Measurements from ENCODE around the gene TXNRD3. TPM values are rescaled to one million over a fixed set of nuclear protein-coding genes. Genes with fewer than 3 reads are reported as not detected.

TXNRD3 gene
- 8.6 TPM for polyA plus RNA-seq (ENCODE audit: insufficient read length)

DNA sequence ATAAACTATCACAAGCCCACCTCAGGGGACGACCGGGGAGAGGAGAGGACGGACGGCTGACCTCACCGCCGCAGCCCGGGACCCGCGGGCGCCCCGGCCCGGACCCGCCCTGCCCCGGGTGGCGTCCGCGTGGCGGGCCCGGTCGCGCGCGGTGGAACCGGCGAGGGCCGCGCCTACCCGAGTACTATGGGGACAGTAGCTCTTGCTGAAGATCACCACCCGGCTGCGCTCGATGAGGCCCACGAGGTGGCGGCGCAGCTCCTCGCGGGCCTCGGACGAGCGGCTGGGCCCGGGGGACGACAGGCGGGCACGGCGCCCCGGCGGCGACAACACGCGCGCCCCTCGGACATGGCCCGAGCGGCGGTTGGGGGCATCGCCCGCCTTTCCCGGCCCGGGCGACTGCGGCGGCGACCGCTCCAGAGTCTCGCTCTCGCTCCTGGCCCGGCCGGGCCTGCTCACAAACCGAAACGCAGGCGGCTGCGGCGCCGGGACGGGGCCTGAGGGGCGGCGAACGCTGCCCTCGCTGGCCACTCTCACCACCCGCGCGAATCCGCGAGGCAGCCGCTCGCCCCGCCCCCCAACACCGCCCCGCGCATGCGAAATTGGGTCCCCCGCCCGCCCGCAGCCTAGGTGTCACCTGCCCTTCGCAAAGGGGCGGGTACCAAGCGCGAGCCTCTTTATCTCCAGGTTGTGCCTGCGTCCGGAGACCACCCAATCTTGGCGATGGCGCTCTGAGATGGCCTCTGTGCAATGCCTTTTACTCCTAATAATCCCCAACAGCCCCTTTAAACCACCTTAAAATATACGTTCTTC, at the start of gene TXNRD3:
Gene TXNRD3 (minus strand): TSS at position 554 of the 813 bp plus-strand sequence.
- peak; percentile 71 for DNase-seq

DNA sequence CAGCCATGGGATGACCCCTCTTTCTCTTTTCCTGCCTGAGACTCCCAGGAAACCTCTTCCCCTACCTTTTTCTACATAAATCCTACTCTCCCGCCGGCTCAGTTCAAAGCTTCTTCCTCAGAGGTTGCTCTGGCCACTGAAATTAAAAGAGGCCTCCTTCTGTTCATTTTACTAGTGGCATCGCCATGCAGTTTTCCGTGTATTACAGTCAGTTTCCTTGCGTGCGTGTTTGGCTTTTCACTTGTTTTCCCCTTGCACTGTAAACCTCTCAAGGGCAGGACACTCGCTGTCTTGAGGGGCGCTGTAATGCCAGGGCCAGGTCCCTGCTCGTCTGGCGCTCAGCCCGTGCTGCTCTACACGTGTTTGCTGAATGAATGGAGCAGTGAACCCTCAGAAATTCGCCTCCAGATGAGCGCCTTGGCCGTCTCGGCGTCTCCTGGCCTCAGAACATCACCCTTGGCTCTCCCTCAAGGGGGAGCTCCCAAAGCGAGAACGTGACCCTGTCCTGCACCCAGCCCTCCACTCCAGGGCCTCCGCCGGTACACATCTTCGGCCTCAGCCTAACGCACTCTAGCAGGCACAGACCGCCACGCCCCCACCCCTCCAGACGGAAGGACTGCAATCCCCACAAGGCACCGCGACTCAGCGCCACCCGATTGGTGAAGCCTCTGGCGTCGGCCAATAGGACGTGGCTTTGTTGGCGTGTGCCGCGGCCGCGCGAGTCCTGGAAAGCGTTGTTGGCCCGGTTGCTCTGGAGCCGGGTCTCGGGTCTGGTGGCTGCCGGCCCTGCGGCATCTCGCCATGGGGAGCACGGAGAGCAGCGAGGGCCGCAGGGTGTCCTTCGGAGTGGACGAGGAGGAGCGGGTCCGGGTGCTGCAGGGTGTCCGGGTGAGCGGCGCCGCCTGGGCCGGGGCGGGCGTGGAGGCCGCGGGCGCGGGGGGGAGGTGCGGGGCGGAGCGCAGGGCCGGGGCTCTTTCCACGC, 48.9 kb upstream of the TXNRD3 start, which contains the start of gene CHCHD6:
Gene CHCHD6 (plus strand): TSS at position 729 of the 982 bp plus-strand sequence. CDS start 73 bp downstream, at position 802.
- DNase-seq: peak; percentile 94

DNA sequence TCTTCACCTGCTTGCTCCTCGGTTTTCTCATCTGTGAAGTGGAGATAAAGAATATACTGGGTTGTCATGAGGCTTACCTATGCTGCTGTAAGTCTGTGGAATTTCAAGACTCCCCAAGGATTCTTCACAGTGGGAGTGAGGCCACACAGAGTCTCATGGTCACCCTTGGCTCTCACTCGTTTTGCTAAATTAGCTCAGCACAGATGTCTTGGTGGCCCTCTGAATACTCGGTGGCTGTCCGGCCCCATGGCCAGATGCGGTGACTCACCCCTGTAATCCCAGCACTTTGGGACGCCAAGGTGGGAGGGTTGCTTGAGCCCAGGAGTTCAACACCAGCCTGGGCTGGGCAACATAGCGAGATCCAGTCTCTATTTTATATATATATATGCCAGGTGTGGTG, 44.1 kb upstream of the TXNRD3 start:
- DNase-seq: no peak

DNA sequence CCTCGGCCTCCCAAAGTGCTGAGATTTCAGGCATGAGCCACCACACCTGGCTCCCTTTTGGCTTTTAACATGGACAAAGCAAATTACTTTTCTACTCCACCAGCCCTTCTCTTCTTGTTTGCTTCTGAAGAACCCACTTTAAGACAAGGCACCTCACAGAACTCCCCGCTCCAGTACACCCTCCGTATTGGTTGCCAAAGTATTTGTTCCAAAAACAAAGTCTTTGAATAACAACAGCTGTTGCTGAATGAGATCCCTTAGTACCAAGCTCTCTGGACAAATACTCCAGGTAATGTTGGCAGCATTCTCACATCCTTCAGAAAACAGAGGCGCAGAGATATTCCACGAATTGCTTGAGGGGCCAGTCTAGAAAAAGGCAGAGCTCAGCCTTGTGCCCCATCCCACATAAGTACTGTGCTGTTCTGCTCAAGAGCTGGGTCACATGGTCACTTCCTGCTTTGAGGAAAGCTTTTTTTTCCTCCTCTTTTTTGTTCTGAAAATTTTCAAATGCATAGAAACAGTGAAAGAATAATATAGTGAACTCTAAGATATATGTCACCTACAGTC, 41.9 kb upstream of the TXNRD3 start:
- no peak for DNase-seq

DNA sequence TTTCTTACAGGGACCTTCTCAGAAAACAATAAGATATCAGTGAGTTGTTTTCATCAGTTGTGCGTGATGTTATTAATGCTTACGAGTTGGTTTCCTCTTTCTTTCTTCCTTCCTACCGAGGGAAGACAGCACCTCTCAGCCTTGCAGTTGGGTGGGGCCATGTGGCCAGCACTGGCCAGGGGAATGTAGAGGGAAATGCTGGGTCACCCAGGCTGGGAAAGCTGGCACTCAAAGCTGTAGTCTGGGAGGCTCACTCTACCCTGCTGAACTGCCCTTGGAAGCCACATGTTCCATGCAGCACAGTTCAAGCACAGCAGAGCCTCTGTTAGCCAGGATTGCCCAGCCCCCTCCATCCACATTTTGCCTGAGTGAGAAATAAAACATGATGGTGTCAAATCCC, 39.0 kb upstream of the TXNRD3 start:
- no peak for DNase-seq

DNA sequence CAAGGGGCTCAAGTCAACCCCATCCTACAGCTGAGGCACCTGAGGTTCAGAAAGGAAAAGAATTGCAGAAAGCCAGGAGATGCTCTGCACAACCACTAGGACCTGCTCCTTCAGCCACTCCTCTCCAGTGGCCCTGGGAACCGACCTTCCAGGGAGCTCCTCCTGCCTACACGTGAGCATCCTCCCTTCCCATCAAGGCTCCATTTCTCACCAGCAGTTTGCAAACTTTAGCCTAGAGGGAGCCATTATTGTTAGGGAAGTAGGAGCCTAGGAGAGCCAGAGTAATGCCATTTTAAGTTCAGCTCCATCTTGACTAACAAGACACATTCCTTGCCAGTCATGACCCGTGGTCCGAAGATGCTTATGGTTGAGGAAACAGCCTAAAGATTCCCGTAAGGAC, 37.9 kb upstream of the TXNRD3 start:
- no peak for DNase-seq

DNA sequence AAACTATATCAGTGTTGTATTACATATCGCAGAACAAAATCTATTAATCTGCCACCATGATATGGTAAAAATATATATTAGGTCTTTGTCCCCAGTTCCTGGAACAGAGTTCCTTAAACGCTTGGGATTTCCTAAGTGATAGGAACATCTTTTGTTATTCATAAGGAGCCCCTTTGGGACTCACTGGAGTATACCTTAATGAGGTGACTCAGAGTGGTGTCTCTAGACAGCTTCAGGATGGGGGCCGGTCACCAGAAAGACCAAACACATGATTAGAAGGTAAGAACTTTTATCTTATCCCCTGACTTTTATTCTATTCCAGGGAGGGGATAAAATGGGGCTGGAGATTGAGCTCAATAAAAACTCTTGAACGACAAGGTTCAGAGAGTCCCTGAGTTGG, 36.8 kb upstream of the TXNRD3 start:
- DNase-seq: no peak

DNA sequence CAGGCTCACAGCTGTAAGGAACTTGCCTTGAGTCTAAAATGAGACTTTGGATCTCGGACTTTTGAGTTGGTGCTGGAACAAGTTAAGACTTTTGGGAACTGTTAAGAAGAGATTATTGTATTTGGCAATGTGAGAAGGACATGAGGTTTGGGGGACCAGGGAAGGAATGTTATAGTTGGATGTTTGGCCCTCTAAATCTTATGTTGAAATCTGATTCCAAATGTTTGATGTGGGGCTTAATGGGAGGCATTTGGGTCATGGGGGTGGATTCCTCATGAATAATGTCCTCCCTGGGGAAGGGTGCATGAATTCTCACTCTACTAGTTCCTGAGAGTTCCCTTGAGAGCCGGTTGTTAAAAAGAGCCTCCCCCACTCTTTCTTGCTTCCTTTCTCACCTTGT, 30.6 kb upstream of the TXNRD3 start:
- DNase-seq: no peak

DNA sequence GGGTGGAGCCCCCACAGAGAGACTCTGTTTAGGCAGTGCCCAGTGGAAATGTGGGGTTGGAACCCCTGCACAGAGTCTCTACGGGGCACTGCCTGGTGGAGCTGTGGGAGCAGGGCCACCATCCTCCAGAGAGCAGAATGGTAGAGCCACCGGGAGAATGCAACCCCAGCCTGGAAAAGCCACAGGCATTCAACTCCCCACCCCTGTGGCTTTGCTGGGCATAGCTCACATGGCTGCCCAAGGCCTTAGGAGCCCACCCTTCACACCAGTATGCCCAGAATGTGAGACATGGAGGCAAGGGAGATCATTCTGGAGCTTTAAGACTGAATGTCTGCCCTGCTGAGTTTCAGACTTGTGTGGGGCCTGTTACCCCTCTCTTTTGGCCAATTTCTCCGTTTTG, 30.1 kb upstream of the TXNRD3 start:
- no peak for DNase-seq

DNA sequence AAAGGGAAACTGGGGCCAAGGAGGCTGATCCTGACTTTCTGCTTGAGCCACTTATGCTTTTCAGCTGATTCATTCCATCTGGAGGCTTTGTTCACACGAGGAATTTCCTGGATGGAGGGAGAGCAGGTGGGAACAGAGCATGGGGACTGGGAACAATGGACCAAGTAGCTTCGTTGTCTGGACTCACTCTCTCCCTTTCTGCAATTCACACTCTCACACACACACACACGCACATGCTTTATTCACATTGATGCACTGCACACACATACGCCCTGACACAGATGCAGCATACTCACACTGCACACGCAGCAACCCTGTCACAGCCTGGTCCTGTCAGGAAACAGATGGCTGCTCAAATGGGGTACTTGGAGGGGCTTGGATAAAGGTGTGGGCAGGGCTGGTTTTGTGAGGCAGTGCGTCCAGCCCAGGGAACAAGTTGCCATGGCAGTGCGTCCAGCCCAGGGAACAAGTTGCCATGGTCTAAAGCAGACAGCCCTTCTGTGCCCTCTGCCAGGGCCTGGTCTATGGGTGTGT, 29.4 kb upstream of the TXNRD3 start:
- peak; percentile 50 for DNase-seq

DNA sequence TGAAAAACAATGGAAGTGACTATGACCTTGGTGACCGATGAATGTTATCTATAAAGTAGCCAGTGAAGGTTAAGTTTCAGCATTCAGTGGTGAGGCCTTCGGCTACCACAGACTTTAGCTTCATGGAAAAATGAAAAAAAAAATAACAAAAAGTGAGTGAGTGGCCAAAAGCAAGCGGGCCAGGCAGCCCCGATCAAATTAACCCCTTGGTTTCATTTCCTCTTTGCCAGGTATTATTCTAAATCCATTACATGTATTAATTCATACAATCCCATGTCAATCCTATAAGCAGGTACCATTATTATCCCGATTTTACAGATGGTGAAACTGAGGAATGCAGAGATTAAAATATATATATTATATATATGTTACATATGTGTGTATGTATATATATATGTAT, 28.1 kb upstream of the TXNRD3 start:
- DNase-seq: no peak

DNA sequence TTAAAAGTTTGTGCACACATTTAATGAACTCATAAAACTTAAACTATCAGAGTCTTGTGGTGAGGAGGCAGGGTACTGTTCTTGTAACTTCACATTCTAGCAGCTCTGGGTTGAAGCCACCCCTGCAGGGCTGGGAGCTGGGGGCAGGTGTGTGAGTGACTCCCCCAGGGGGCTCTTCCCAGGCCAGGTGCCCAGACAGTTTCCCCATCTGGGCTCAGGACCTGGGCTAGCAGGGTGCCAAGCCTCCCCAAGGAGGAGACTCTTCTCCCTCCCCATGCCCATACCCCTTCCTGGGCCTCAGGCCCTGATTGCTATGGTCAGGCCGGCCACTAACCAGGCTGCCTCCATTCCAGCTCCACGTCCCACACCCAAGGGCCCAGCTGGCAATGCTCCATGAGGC, 27.1 kb upstream of the TXNRD3 start:
- no peak for DNase-seq

DNA sequence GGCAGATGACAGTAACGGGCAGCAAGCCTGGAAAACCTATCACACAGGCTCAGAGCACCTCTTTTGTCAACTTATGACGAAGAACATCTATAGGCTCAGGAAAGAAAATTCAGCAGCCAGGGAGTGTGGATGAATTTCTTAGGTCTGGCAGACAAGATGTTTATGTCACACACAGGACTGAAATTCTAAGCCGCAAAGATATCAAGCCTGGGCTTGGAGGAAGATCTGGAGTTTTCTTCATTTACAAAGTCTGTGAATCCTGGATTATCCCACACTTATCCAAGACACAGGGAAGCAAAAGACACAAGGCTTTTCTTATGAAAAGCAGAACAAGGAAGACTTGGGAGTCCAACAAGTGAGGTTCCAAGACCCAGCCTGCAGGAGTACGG, 25.7 kb upstream of the TXNRD3 start:
- no peak for DNase-seq

DNA sequence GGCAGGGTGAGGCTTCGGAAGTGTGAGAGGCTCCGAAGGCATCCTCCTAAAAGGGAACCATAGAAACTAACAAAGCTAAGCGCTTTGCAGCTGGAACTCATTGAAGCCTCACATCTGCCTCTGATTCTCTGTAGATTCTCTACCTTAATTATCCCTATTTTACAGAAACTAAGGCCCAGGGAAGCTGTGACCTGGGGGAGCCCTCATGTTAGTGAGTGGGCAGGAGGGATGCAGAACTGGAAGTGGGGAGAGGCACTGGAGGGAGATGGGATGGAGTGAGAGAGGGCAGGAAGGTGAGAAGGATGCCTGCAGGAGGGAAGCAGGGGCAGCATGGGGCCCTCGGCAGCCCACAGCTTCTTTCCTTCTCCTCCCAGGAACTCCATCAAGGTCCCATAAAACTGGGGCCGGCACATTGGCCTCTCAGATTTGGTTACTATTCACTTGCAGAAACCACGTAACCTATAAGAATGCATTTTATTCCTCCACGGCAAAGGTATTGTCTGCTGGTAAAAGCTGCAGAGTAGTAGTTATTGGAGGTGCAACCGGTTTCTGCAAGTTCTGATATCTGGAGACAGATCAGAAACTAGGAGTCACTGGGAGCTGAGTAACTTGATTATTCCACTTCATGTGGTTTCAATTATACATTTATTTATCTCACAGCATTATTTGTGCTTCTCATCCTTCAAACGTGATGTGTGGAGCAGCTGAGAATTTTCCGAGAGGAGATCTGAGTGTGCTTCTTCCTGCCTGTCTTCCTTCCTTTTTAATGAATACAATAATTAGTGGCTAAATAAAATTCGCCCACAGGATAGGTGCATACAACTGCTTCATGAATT, 25.1 kb upstream of the TXNRD3 start:
- DNase-seq: no peak

DNA sequence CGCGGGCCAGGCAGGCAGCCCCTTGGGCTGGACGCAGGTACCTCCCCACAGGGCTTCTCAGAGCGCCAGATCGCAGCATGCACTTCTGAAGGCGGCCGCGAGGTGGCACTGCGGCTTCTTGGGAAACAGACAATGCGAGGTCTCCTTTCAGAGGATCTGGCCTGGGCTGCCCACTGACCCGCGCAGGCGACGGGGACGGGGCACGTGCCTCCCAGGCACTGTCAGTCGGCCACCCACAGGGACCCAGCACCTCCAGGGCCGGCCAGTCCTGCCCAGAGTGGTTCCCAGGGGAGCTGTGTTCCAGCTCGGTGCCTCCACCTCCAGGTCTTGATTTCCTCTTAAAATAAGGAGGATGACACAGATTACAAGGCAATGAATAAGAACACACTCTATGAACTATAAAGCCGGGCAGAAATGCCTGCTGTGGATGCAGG, 24.4 kb upstream of the TXNRD3 start:
- peak; percentile 79 for DNase-seq

DNA sequence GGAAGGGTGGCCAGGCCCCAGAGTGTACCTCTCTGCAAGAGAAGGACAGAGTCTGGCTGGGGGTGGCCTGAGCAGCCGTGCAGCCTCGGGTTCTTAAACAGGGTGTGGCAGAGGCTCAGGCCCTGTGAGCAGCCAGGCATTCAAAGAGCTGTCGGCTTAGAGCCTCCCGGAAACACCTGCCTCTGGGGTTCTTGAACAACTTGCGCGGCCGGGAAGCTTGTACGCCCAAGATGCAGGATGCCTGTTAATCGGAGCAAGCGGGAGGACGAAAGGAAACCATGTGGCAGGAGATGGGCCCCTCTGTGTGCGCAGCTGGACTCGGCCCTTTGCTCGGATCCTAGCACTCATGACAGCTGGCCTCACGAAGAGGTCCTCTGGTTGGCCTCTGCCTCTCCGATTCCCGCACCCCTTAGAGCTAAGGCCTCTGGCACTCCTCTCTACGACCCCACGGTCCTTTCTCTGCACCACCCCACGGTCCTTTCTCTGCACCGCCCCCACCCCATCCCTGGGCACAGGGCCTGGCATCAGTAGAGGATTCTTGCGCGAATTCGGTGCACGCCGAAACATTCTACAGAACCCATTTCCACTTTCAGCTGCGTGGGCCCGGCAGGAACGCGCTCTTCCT, 23.9 kb upstream of the TXNRD3 start:
- no peak for DNase-seq

DNA sequence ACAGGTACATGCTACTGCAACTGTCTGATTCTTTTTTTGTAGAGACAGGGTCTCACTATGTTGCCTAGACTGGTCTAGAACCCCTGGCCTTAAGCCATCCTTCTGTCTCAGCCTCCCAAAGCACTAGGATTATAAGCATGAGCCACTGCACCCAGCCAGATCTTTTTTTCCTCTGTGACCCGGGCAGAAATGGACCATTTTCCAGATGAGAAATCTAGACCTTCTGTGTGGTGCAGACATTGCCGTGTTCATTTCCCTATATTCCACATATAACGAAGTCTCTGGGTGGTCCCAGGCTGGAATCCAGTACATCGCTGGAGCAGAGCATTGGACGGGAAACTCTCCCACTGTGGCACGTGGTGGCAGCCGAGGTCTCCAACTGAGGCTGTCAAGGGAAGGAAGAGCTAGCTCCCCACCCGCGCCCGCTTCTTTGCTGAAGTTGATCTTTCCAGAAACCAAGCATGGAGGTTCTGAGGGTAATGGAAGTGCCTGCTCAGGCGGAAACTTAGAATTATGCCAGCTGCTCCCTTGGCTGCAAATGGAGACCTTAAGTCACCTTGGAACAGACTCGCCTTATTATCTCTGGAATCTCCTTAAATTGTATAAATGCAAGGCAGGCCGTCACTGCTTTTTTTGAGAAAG, 23.1 kb upstream of the TXNRD3 start:
- DNase-seq: no peak

DNA sequence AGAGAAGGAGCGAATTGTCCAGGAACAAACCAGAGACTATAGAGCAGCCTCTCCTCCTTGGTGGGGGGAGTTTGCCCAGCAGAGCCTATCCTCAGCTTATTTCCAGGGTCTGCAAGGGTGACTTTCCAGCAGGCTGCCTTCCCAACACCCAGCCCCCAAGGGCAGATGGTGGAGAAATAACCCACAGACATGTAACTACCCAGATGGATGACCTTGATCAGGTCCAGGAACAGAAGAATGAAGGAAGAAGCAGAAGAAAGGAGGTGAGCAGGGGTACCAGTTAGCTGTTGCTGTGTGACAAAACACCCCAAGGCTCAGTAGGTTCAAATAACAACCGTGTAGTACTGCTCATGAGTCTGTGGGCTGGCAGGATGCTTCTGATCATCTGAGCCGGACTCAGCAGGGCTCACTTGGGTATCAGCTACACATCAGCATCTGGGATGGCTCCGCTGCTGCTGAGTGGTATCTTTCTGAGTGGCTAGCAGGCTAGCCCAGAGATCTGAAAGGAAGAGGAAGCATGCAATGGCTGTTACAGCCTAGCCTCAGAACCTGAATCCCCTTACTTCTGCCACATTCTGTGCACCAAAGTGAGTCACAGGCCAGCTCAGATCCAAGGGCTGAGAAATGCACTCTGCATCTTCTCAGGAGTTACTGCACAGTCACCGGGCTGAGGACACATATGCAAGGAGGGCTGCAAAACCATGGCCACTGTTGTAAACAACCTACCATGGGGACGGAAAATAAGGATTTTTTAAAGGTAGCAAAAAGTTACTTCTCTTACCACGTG, 22.2 kb upstream of the TXNRD3 start:
- DNase-seq: no peak

DNA sequence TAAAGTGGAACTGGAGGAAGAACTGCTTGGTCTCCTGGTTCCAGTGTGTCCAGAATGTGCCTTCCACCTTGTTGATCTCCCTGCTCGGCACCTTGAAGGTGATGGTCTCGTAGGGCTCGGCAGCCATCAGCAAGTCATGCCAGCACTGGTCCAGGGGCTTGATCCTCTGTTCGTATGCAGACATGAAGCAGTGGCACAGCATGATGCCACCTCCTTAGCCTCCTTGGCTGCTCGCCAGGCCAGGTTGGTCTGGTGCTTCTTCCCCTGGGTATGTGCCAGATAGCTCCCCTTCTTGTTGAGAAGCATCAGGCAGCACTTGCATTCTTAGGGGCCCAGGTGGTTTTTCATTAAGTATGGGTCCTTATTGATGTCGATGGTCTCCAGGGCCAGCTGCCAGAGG, 17.8 kb upstream of the TXNRD3 start:
- no peak for DNase-seq

DNA sequence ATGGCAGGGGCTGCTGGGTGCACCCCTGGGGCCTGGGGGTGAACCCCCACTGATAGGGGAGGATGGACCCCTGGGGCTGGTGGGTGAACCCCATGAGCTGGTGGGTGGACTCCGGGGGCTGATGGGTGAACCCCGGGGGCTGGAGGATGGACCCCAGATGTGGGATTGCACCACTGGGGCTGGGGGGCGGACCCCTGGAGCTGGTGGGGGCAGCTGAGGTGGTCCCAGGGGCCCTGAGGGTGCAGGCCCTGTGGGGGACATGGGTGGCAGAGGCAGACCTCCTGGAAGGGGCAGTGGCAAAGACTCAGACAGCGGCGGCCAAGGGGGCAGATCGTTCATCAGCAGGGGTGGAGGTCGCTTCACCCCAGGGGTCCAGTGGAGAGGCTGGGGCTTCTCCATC, 17.4 kb upstream of the TXNRD3 start:
- no peak for DNase-seq
